Effector memory CD8-positive, alpha-beta T cell (primary cell): Measurements from ENCODE around the gene VPS33A.
"Not testable (repeated sequence)": the region's sequence is repeated elsewhere in the genome, so short reads cannot be mapped to it uniquely, and the experiment has no call there.

Source experiments
- ATAC-seq: fragments of 150-1000 bp; cut with Tn5 transposase; replicated peaks from 2 replicates; pipeline ENCODE4 v1.10.0; 2021; ENCODE audit warnings: mild to moderate bottlenecking, moderate library complexity
- DNase-seq, 3 experiments: peaks; one replicate each; pipeline ENCODE4 v3.0.0; 2021
- H3K27ac Mint-ChIP-seq, 2 donors: one replicate each; pipeline ENCODE4 v1.8.0; 2022; ENCODE audit warnings: mild to moderate bottlenecking in 2 of 2, mixed read lengths in 2 of 2, moderate library complexity in 2 of 2
- H3K27me3 Mint-ChIP-seq, 2 donors: one replicate each; pipeline ENCODE4 v1.8.0; 2022; ENCODE audit warnings: mixed read lengths in 2 of 2
- H3K36me3 Mint-ChIP-seq: one replicate; pipeline ENCODE4 v1.8.0; 2022; ENCODE audit warnings: mild to moderate bottlenecking, moderate library complexity, mixed read lengths; ENCODE audit not compliant: insufficient read depth
- H3K4me1 Mint-ChIP-seq, 2 donors: one replicate each; pipeline ENCODE4 v1.8.0; 2022; ENCODE audit warnings: low read depth in 2 of 2, mixed read lengths in 2 of 2
- H3K4me3 Mint-ChIP-seq, 2 donors: one replicate each; pipeline ENCODE4 v1.8.0; 2022; ENCODE audit warnings: mild to moderate bottlenecking in 2 of 2, mixed read lengths in 2 of 2, moderate library complexity in 2 of 2
- H3K9me3 Mint-ChIP-seq, 2 donors: one replicate each; pipeline ENCODE4 v1.8.0; 2022; ENCODE audit warnings: mixed read lengths in 2 of 2

The VPS33A gene

DNA sequence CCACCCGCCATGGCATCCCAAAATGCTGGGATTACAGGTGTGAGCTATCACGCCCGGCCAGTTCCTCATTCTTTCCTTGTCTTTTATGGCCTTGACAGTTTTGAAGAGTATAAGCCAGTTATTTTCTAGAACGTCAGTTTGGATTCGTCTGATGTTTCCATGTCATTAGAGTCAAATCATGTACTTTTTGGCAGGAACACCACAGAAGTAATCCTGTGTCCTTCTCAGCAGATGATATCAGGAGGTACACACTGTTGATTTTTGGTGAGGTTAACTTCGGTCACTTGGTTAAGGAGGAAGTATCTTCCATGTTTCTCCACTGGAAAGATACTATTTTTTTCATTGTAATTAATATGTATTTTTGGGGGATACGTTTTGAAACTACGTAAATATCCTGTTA lies 25.1 kb upstream of the VPS33A start:
- peak overlapping the region in 1 of 2 donors; percentile 46 for H3K27ac Mint-ChIP-seq
- peaks cover 0 to 3% of the 10 kb centered on the region in 2 donors for H3K4me1 Mint-ChIP-seq
- ATAC-seq (no peak), DNase-seq (no peak)
- H3K9me3 Mint-ChIP-seq: no peaks in the 10 kb centered on the region
- H3K4me3 Mint-ChIP-seq: no peak overlapping the region
- no peaks in the 10 kb centered on the region for H3K27me3 Mint-ChIP-seq
- peaks cover 19% of the 10 kb centered on the region for H3K36me3 Mint-ChIP-seq

DNA sequence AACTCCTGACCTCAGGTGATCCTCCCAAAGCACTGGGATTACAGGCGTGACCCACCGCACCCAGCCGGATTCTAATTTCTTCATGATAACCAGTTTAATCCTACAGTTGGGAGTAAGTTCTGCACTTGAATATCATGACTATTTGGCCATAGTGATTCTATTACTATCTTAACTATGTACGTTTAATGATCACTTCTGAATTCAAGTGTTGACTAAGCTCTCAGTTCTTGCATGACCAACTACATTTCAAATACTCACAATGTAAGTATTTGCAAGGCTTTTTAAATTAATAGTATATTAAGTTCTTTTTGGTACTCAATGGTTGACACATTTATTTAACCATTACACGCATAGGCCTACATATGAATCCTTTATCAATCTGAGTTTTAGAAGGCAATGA lies 17.4 kb upstream of the VPS33A start:
- Mint-ChIP-seq H3K27ac (no peak overlapping the region), H3K36me3 (peaks cover 41% of the 10 kb centered on the region), H3K4me3 (no peak overlapping the region), H3K27me3 (no peaks in the 10 kb centered on the region), H3K4me1 (peaks cover 0 to 3% of the 10 kb centered on the region in 2 donors), H3K9me3 (no peaks in the 10 kb centered on the region)
- ATAC-seq (no peak), DNase-seq (no peak)

DNA sequence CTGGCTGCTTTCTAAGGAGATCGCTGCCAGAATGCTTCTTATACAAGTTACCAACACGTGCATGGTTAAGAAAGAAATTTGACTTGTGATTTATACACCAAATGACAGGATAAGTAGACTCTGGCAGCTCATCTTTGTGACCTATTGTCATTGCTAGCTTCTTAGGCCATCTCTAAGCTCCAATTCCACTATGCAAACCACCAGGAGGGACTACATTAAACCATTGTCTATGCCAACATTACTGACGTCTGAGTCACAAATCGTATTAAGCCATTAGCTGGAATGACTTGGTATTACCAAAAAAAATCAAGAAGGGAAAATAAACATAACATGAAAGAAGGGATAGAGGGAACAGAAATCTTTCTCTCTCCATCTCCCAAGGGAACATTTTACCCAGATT lies 15.8 kb upstream of the VPS33A start:
- Mint-ChIP-seq H3K36me3 (peaks cover 39% of the 10 kb centered on the region), H3K27ac (no peak overlapping the region), H3K4me1 (no peaks in the 10 kb centered on the region), H3K9me3 (no peaks in the 10 kb centered on the region), H3K4me3 (no peak overlapping the region), H3K27me3 (no peaks in the 10 kb centered on the region)
- DNase-seq: no peak
- no peak for ATAC-seq

- Mint-ChIP-seq H3K9me3 (no peaks in the 10 kb centered on the region), H3K4me3 (no peak overlapping the region), H3K27me3 (no peaks in the 10 kb centered on the region), H3K4me1 (no peaks in the 10 kb centered on the region), H3K36me3 (peaks cover 43% of the 10 kb centered on the region), H3K27ac (no peak overlapping the region)
- no peak for DNase-seq
- ATAC-seq: no peak
Observed at GRCh38 chr12:122276242-122276641, 9.9 kb upstream of the VPS33A start.

GRCh38 chr12:122275459-122275858 lies 9.2 kb upstream of the VPS33A start:
- DNase-seq (no peak), ATAC-seq (no peak)
- peaks cover 45% of the 10 kb centered on the region for H3K36me3 Mint-ChIP-seq
- no peaks in the 10 kb centered on the region for H3K27me3 Mint-ChIP-seq
- no peak overlapping the region for H3K4me3 Mint-ChIP-seq
- peak overlapping the region in 1 of 2 donors; percentile 13 for H3K27ac Mint-ChIP-seq
- H3K4me1 Mint-ChIP-seq: no peaks in the 10 kb centered on the region
- H3K9me3 Mint-ChIP-seq: no peaks in the 10 kb centered on the region

DNA sequence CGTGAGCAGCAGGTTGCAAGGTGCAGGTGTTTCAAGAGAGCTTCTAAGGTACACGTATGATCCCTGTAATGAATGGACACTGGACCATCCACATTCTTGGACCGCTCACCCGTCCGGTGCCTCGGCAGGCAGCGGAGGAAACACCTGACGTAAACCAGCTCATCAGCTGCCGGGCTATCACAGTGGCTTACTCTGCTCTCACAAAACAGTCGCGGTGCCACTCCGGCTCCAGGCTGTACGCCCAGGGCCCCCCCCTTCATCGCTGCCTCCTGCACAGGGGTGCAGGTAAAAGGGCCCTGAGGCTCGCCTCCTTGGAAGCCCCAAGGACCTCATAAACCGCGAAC lies 436 bp downstream of the VPS33A start:
- ATAC-seq: peak; percentile 58
- peak in 2 of 3 experiments; percentile 44 to 48 for DNase-seq
- no peaks in the 10 kb centered on the region for H3K27me3 Mint-ChIP-seq
- peaks cover 15 to 19% of the 10 kb centered on the region in 2 donors for H3K4me1 Mint-ChIP-seq
- no peaks in the 10 kb centered on the region for H3K9me3 Mint-ChIP-seq
- peak overlapping the region; percentile 92 to 98 for H3K4me3 Mint-ChIP-seq
- peak overlapping the region; percentile 99 to 100 for H3K27ac Mint-ChIP-seq
- H3K36me3 Mint-ChIP-seq: peaks cover 59% of the 10 kb centered on the region

DNA sequence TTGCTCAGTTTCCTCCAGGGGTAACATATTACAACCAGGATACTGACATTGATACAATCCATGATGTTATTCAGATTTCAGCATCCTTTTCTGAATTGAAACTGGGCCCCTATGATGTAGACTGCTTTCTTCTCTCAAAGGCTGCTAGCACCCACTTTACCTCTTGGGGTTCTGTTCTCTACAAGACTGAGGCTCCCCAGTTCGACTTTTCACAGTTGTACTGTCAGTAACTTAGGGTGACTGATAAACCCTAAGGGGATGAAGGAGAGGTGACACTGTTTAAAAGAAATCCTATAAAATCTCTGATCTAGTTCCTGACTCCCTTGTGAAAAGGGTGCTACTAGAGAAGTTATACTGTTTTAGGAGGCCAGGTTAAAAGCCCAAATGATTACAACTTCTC lies 818 bp downstream of the VPS33A start:
- DNase-seq: peak; percentile 11 to 28 (median 19)
- peak; percentile 34 for ATAC-seq
- Mint-ChIP-seq H3K4me3 (peak overlapping the region; percentile 92 to 98), H3K27me3 (no peaks in the 10 kb centered on the region), H3K9me3 (no peaks in the 10 kb centered on the region), H3K4me1 (peaks cover 15 to 19% of the 10 kb centered on the region in 2 donors), H3K36me3 (peaks cover 62% of the 10 kb centered on the region), H3K27ac (peak overlapping the region; percentile 99 to 100)

DNA sequence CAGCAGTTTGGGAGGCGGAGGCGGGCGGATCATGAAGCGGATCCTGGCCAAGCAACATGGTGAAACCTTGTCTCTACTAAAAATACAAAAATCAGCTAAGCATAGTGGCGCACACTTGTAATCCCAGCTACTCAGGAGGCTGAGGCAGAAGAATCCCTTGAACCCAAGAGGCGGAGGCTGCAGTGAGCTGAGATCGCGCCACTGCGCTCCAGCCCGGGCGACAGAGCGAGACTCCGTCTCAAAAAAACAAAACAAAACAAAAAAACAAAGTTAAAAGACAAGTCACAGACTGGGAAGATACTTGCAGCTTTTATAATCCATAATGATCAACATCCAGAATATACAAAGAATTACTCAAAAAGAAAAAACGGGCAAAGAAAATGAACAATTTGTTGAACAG lies 5.6 kb downstream of the VPS33A start:
- peaks cover 81% of the 10 kb centered on the region for H3K36me3 Mint-ChIP-seq
- H3K9me3 Mint-ChIP-seq: not testable (repeated sequence)

GRCh38 chr12:122258939-122259338 lies 7.4 kb downstream of the VPS33A start:
- peaks cover 1 to 27% of the 10 kb centered on the region in 2 donors for H3K4me1 Mint-ChIP-seq
- peak overlapping the region in 1 of 2 donors; percentile 16 for H3K27ac Mint-ChIP-seq
- not testable (repeated sequence) for H3K27me3 Mint-ChIP-seq, ATAC-seq, DNase-seq, H3K4me3 Mint-ChIP-seq, H3K9me3 Mint-ChIP-seq
- peaks cover 91% of the 10 kb centered on the region for H3K36me3 Mint-ChIP-seq

More for the DNA sequence above, 5.6 kb downstream of the VPS33A start:
- DNase-seq, H3K4me3 Mint-ChIP-seq, H3K27me3 Mint-ChIP-seq, H3K27ac Mint-ChIP-seq, ATAC-seq: not testable (repeated sequence)
- peaks cover 4 to 31% of the 10 kb centered on the region in 2 donors for H3K4me1 Mint-ChIP-seq

DNA sequence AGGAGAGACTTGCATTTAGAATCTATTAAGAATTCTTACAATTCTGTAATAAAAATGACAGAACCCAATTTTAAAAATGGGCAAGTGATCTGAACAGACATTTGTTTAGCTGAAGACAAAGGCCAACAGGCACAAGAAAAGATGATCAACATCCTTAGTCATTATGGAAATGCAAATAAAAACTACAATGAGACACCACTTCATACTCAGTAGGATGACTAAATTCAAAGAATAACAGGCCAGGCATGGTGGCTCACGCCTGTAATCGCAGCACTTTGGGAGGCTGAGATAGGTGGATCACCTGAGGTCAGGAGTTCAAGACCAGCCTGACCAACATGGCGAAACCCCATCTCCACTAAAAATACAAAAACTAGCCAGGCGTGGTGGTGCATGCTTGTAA lies 7.8 kb downstream of the VPS33A start:
- H3K4me3 Mint-ChIP-seq, H3K27me3 Mint-ChIP-seq, DNase-seq, H3K9me3 Mint-ChIP-seq, ATAC-seq: not testable (repeated sequence)
- Mint-ChIP-seq H3K36me3 (peaks cover 91% of the 10 kb centered on the region), H3K27ac (peak overlapping the region; percentile 16 to 38), H3K4me1 (peaks cover 3 to 25% of the 10 kb centered on the region in 2 donors)

- Mint-ChIP-seq H3K4me3 (no peak overlapping the region), H3K9me3 (no peaks in the 10 kb centered on the region), H3K36me3 (peaks cover 51% of the 10 kb centered on the region), H3K27ac (no peak overlapping the region), H3K27me3 (no peaks in the 10 kb centered on the region), H3K4me1 (peaks cover 7 to 16% of the 10 kb centered on the region in 2 donors)
- DNase-seq (no peak), ATAC-seq (no peak)
Observed at GRCh38 chr12:122250536-122250935, 15.8 kb downstream of the VPS33A start.

DNA sequence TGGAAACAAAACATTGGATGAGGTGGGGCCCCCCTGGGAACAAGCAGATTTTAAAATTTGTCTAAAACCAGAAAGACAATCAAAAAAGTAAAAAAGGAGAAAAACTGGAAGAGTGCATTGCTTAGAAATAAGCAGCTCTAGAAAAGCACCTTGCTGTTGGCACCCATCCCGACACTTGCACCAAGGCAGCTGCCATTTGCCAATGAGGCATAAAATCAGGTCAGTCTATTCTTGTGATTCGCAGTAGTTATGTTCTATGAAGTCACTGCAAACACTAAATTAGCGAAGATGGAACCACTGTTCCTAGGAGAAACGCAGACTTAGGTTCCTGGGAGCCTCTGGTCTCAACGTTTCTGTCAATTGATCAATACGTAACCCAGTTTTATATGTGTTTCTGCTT lies 16.2 kb downstream of the VPS33A start:
- DNase-seq: no peak
- peaks cover 47% of the 10 kb centered on the region for H3K36me3 Mint-ChIP-seq
- no peak for ATAC-seq
- H3K27me3 Mint-ChIP-seq: no peaks in the 10 kb centered on the region
- H3K27ac Mint-ChIP-seq: peak overlapping the region in 1 of 2 donors; percentile 13
- H3K9me3 Mint-ChIP-seq: no peaks in the 10 kb centered on the region
- H3K4me1 Mint-ChIP-seq: peaks cover 7 to 17% of the 10 kb centered on the region in 2 donors
- H3K4me3 Mint-ChIP-seq: no peak overlapping the region

DNA sequence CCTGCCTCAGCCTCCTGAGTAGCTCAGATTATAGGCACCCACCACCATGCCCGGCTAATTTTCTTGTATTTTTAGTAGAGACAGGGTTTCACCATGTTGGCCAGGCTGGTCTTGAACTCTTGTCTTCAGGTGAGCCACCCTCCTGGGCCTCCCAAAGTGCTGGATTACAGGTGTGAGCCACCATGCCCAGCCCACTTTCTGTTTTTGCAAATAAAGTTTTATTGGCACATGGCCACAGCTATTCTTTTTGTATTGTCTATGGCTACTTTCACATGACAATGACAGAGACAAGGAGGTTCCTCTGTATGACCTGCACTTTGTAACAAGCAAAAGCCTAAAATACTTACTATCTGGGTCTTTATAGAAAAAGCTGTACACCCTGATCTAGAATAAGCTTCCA lies 20.7 kb downstream of the VPS33A start:
- Mint-ChIP-seq H3K4me3 (peak overlapping the region; percentile 85 to 91), H3K4me1 (peaks cover 21 to 35% of the 10 kb centered on the region in 2 donors), H3K27ac (peak overlapping the region; percentile 89 to 92), H3K9me3 (no peaks in the 10 kb centered on the region), H3K36me3 (peaks cover 35% of the 10 kb centered on the region), H3K27me3 (no peaks in the 10 kb centered on the region)
- ATAC-seq (no peak), DNase-seq (no peak)

DNA sequence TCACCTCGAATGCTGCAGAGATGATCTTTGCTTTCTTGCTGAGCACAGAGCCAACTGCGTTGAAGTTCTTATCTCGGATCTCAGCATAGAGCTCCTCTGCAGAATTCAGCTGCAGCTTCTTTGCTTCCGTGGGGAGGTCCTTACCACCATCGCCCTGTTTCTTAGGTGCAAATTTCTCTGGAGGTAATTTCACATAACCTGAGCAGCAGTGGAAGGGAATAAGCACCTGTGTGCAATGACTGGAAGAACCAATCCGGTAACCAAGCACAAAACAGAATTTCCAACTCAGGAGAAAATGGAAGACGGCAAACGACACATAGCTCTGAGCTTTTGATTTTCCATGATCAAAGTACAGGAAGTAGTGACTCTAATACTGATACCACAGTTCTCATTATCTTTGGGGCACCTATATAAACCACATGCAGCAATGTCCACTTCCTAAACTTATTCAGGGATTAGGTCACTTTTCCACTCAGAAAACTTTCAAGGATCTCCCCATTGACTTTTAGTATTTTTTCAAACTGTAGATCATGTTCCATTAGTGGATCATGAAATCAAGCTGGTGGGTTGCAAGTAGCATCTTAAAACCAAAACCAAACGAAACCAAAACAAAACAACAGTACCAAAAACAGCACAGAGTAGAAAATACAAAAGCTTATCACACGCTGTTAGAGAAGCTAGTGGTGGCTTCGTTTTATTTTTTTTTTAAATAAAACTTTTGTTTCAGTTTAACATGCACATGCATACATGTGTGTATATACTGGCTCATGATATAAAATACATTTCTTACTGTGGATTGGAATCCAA lies 21.5 kb downstream of the VPS33A start:
- peaks cover 38% of the 10 kb centered on the region for H3K36me3 Mint-ChIP-seq
- DNase-seq (peak in 1 of 3 experiments; percentile 31), ATAC-seq (peak; percentile 77)
- H3K27me3 Mint-ChIP-seq: no peaks in the 10 kb centered on the region
- peak overlapping the region; percentile 85 to 91 for H3K4me3 Mint-ChIP-seq
- H3K4me1 Mint-ChIP-seq: peaks cover 21 to 35% of the 10 kb centered on the region in 2 donors
- peak overlapping the region; percentile 89 to 92 for H3K27ac Mint-ChIP-seq
- H3K9me3 Mint-ChIP-seq: no peaks in the 10 kb centered on the region
